Liver (tissue), 9 donors: ENCODE data around the gene UBQLN1. TPM values are rescaled to one million over a fixed set of nuclear protein-coding genes. Genes with fewer than 3 reads are reported as not detected.
A peak's percentile ranks its signal among the peaks of the same experiment; 100 is the strongest.

Experiments
- DNase-seq: peaks from one replicate; pipeline ENCODE4 v3.0.0-alpha.2; 2017; ENCODE audit warnings: low spot score
- H3K27ac ChIP-seq, 2 donors: one replicate each; pipeline ENCODE4 v1.7.0; 2013; ENCODE audit warnings: inconsistent platforms in 2 of 2, low read length in 2 of 2, control low read depth in 1 of 2, low read depth in 1 of 2, mild to moderate bottlenecking in 1 of 2
- H3K27me3 ChIP-seq, 4 donors: one replicate each; pipeline versions ENCODE4 v1.6.1 to v1.7.0; 2013; ENCODE audit warnings: low read length in 3 of 4, inconsistent platforms in 1 of 4, mild to moderate bottlenecking in 1 of 4, moderate library complexity in 1 of 4; ENCODE audit not compliant: control insufficient read depth in 4 of 4, insufficient read depth in 4 of 4
- H3K36me3 ChIP-seq, 4 donors: one replicate each; pipeline versions ENCODE4 v1.6.1 to v1.7.0; 2013; ENCODE audit warnings: low read length in 3 of 4, mild to moderate bottlenecking in 3 of 4, low read depth in 1 of 4, moderate library complexity in 1 of 4; ENCODE audit not compliant: control insufficient read depth in 4 of 4, insufficient read depth in 3 of 4
- H3K4me1 ChIP-seq, 4 donors: one replicate each; pipeline versions ENCODE4 v1.6.1 to v1.7.0; 2013; ENCODE audit warnings: low read length in 3 of 4, mild to moderate bottlenecking in 3 of 4, moderate library complexity in 1 of 4; ENCODE audit not compliant: control insufficient read depth in 4 of 4, insufficient read depth in 4 of 4
- H3K4me3 ChIP-seq, 3 donors: one replicate each; pipeline versions ENCODE4 v1.6.1 to v1.7.0; 2013; ENCODE audit warnings: low read length in 3 of 3, control low read depth in 1 of 3, low read depth in 1 of 3, mild to moderate bottlenecking in 1 of 3
- H3K9ac ChIP-seq, 2 donors: one replicate each; pipeline ENCODE4 v1.7.0; 2013; ENCODE audit warnings: low read length in 2 of 2, mild to moderate bottlenecking in 2 of 2, moderate library complexity in 2 of 2, control low read depth in 1 of 2, low read depth in 1 of 2
- H3K9me3 ChIP-seq, 4 donors: one replicate each; pipeline versions ENCODE4 v1.6.1 to v1.7.0; 2013; ENCODE audit warnings: low read length in 3 of 4; ENCODE audit not compliant: control insufficient read depth in 4 of 4
- EGR1 ChIP-seq, 2 donors: IDR thresholded peaks; 2 replicates each; pipeline ENCODE4 v1.6.1; 2016 to 2018; ENCODE audit warnings: antibody characterized with exemption in 2 of 2, low read depth in 2 of 2
- FOXA1 ChIP-seq: IDR thresholded peaks from 2 replicates; pipeline ENCODE4 v1.6.1; 2016; ENCODE audit warnings: antibody characterized with exemption
- FOXA2 ChIP-seq: IDR thresholded peaks from 2 replicates; pipeline ENCODE4 v1.6.1; 2016; ENCODE audit warnings: antibody characterized with exemption
- GABPA ChIP-seq, 2 donors: IDR thresholded peaks in 1 of 2; conservative IDR thresholded peaks in 1 of 2; 2 replicates each; pipeline ENCODE4 v1.6.1; 2016; ENCODE audit warnings: antibody characterized with exemption in 2 of 2, mild to moderate bottlenecking in 1 of 2, moderate library complexity in 1 of 2
- HNF4A ChIP-seq, 2 donors: conservative IDR thresholded peaks; 2 replicates each; pipeline ENCODE4 v1.6.1; 2016; ENCODE audit warnings: antibody characterized with exemption in 2 of 2, mild to moderate bottlenecking in 2 of 2
- HNF4G ChIP-seq: IDR thresholded peaks from 2 replicates; pipeline ENCODE4 v1.6.1; 2016; ENCODE audit warnings: antibody characterized with exemption
- JUND ChIP-seq, 2 donors: IDR thresholded peaks; 2 replicates each; pipeline ENCODE4 v1.6.1; 2016; ENCODE audit warnings: antibody characterized with exemption in 2 of 2
- NR2F2 ChIP-seq: IDR thresholded peaks from 2 replicates; pipeline ENCODE4 v1.6.1; 2016; ENCODE audit warnings: antibody characterized with exemption
- RAD21 ChIP-seq, 2 donors: IDR thresholded peaks; 2 replicates each; pipeline ENCODE4 v1.6.1; 2016; ENCODE audit warnings: antibody characterized with exemption in 2 of 2, mild to moderate bottlenecking in 2 of 2
- RXRA ChIP-seq, 2 donors: IDR thresholded peaks; 2 replicates each; pipeline ENCODE4 v1.6.1; 2017 to 2018; ENCODE audit warnings: antibody characterized with exemption in 2 of 2, mild to moderate bottlenecking in 1 of 2
- SP1 ChIP-seq: IDR thresholded peaks from 2 replicates; pipeline ENCODE4 v1.6.1; 2018; ENCODE audit warnings: antibody characterized with exemption, mild to moderate bottlenecking
- TAF1 ChIP-seq: conservative IDR thresholded peaks from 2 replicates; pipeline ENCODE4 v1.6.1; 2016; ENCODE audit warnings: antibody characterized with exemption, mild to moderate bottlenecking
- YY1 ChIP-seq: IDR thresholded peaks from 2 replicates; pipeline ENCODE4 v1.6.1; 2016; ENCODE audit warnings: antibody characterized with exemption, mild to moderate bottlenecking
- WGBS: extraction: QIAGEN DNeasy Blood & Tissue Kit; methylation state at CpG from one replicate; pipeline ENCODE4 v1.1.7; 2013; 5-methylcytosine and 5-hydroxymethylcytosine counted together
- polyA plus RNA-seq, 2 donors: library from polyadenylated mRNA; stranded (reverse) in 1 of 2; unstranded in 1 of 2; fragments of 200-250 nt in 1 of 2; fragments of >200 nt in 1 of 2; fragmentation: Nextera tagmentation in 1 of 2; extraction: Ambion mirVana in 1 of 2; gene quantifications; one replicate each; pipeline versions ENCODE4 v1.2.1 to v1.2.3, GENCODE V29; 2013 to 2015
- total RNA-seq, 2 donors: library from RNA; depleted of rRNA; stranded (reverse); fragments of >200 nt; gene quantifications; one replicate each; pipeline ENCODE4 v1.2.3, GENCODE V29; 2014
- TF ChIP-seq, protein P1 (sequence below): IDR thresholded peaks from 2 replicates; pipeline ENCODE4 v1.6.1; 2016; ENCODE audit warnings: antibody characterized with exemption, mild to moderate bottlenecking
- TF ChIP-seq, protein P2 (sequence below): IDR thresholded peaks from 2 replicates; pipeline ENCODE4 v1.6.1; 2016; ENCODE audit warnings: antibody characterized with exemption
- TF ChIP-seq, protein P3 (sequence below): fragments of 150-350 bp; IDR thresholded peaks from 2 replicates; pipeline ENCODE4 v1.5.1; 2017; ENCODE audit warnings: improper control_type of control experiment, low read depth, low read length; ENCODE audit not compliant: missing input control
- TF ChIP-seq, protein P4 (sequence below): IDR thresholded peaks from 2 replicates; pipeline ENCODE4 v1.6.1; 2016; ENCODE audit warnings: antibody characterized with exemption
- TF ChIP-seq, protein P5 (sequence below): IDR thresholded peaks from 2 replicates; pipeline ENCODE4 v1.6.1; 2016; ENCODE audit warnings: antibody characterized with exemption
- donor health status: healthy.
- donor health status: healthy.
- donor health status: healthy.
- donor health status: healthy.
- donor health status: healthy.

The UBQLN1 gene
- total and polyA plus RNA-seq, 4 donors = 42.7 to 88.8 (median 63.1) TPM

DNA sequence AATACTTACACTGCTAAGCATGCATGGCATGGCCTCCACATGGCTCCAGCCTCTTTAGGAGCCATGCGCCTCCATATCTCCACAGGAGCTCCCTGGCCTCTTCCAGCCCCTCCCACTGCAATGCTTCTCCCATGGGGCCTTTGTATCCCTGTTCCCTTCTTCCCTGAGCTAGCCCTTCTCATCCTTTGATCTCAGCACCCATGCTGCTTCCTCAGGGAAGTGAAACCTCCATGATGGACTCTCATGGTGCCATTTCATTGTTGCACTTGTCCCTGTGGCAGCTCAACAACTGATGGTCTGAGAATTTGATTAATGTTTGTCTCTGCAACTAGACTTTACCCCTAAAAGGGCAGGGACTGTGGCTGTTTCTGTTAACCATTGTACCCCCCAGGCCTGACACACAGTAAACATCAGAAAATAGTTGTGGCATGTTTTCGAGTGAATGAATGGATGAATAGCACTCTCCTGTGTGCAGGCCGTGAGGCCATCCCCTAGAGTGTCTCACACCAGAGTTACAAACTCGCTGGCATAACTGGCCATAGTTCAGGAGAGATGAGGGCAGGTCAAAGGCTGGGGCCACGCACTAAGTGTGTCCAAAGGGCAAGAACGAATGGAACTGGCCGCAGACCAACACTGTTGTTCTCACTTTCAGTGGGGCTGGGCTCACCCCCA, 78.2 kb downstream of the UBQLN1 start:
- peak; percentile 59 for DNase-seq
- TF ChIP-seq HNF4G (peak; percentile 100), JUND (IDR thresholded peaks at IDR 0.05) (peak; percentile 67 to 83), TAF1 (no peak), GABPA (IDR thresholded peaks at IDR 0.05 in 1 of 2, conservative IDR thresholded peaks at IDR 0.05 in 1 of 2) (peak in 1 of 2 donors; percentile 42), YY1 (peak; percentile 92), NR2F2 (peak; percentile 96), FOXA1 (peak; percentile 59), FOXA2 (peak; percentile 64), RAD21 (IDR thresholded peaks at IDR 0.05) (peak; percentile 54), HNF4A (conservative IDR thresholded peaks at IDR 0.05) (peak; percentile 100), EGR1 (IDR thresholded peaks at IDR 0.05; ENCODE audit: low read depth in 2 of 2) (peak; percentile 18 to 90), RXRA (IDR thresholded peaks at IDR 0.05) (peak; percentile 98), SP1 (peak; percentile 98)
- TF ChIP-seq, protein P1, sequence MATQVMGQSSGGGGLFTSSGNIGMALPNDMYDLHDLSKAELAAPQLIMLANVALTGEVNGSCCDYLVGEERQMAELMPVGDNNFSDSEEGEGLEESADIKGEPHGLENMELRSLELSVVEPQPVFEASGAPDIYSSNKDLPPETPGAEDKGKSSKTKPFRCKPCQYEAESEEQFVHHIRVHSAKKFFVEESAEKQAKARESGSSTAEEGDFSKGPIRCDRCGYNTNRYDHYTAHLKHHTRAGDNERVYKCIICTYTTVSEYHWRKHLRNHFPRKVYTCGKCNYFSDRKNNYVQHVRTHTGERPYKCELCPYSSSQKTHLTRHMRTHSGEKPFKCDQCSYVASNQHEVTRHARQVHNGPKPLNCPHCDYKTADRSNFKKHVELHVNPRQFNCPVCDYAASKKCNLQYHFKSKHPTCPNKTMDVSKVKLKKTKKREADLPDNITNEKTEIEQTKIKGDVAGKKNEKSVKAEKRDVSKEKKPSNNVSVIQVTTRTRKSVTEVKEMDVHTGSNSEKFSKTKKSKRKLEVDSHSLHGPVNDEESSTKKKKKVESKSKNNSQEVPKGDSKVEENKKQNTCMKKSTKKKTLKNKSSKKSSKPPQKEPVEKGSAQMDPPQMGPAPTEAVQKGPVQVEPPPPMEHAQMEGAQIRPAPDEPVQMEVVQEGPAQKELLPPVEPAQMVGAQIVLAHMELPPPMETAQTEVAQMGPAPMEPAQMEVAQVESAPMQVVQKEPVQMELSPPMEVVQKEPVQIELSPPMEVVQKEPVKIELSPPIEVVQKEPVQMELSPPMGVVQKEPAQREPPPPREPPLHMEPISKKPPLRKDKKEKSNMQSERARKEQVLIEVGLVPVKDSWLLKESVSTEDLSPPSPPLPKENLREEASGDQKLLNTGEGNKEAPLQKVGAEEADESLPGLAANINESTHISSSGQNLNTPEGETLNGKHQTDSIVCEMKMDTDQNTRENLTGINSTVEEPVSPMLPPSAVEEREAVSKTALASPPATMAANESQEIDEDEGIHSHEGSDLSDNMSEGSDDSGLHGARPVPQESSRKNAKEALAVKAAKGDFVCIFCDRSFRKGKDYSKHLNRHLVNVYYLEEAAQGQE = peak; percentile 86
- TF ChIP-seq, protein P2, sequence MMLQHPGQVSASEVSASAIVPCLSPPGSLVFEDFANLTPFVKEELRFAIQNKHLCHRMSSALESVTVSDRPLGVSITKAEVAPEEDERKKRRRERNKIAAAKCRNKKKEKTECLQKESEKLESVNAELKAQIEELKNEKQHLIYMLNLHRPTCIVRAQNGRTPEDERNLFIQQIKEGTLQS = peak; percentile 63
- TF ChIP-seq, protein P3, sequence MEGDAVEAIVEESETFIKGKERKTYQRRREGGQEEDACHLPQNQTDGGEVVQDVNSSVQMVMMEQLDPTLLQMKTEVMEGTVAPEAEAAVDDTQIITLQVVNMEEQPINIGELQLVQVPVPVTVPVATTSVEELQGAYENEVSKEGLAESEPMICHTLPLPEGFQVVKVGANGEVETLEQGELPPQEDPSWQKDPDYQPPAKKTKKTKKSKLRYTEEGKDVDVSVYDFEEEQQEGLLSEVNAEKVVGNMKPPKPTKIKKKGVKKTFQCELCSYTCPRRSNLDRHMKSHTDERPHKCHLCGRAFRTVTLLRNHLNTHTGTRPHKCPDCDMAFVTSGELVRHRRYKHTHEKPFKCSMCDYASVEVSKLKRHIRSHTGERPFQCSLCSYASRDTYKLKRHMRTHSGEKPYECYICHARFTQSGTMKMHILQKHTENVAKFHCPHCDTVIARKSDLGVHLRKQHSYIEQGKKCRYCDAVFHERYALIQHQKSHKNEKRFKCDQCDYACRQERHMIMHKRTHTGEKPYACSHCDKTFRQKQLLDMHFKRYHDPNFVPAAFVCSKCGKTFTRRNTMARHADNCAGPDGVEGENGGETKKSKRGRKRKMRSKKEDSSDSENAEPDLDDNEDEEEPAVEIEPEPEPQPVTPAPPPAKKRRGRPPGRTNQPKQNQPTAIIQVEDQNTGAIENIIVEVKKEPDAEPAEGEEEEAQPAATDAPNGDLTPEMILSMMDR = no peak
- TF ChIP-seq, protein P4, sequence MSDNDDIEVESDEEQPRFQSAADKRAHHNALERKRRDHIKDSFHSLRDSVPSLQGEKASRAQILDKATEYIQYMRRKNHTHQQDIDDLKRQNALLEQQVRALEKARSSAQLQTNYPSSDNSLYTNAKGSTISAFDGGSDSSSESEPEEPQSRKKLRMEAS = peak; percentile 99
- TF ChIP-seq, protein P5, sequence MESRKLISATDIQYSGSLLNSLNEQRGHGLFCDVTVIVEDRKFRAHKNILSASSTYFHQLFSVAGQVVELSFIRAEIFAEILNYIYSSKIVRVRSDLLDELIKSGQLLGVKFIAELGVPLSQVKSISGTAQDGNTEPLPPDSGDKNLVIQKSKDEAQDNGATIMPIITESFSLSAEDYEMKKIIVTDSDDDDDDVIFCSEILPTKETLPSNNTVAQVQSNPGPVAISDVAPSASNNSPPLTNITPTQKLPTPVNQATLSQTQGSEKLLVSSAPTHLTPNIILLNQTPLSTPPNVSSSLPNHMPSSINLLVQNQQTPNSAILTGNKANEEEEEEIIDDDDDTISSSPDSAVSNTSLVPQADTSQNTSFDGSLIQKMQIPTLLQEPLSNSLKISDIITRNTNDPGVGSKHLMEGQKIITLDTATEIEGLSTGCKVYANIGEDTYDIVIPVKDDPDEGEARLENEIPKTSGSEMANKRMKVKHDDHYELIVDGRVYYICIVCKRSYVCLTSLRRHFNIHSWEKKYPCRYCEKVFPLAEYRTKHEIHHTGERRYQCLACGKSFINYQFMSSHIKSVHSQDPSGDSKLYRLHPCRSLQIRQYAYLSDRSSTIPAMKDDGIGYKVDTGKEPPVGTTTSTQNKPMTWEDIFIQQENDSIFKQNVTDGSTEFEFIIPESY = peak; percentile 95
- no peak overlapping the region for H3K9ac ChIP-seq
- peak overlapping the region; percentile 44 to 69 for H3K27ac ChIP-seq
- peaks cover 0 to 11% (median 0%) of the 10 kb centered on the region in 4 donors for H3K36me3 ChIP-seq
- no peaks in the 10 kb centered on the region for H3K9me3 ChIP-seq
- H3K4me3 ChIP-seq = no peak overlapping the region
- H3K4me1 ChIP-seq = peaks cover 7 to 37% (median 22%) of the 10 kb centered on the region in 4 donors
- 39% methylated on average over 7 of the region's 7 CpGs for WGBS
- no peaks in the 10 kb centered on the region for H3K27me3 ChIP-seq
